CD4-positive, alpha-beta T cell treated with Interleukin-15 for 4 hours (primary cell): Measurements from ENCODE around the gene CDK11A.

ENCODE experiments used
- DNase-seq: peaks from one replicate; pipeline ENCODE4 v3.0.0-alpha.2; 2020; ENCODE audit warnings: low spot score

The CDK11A gene

GRCh38 chr1:1724035-1724864 is at the start of gene CDK11A:
Gene CDK11A, minus strand, starts transcription at chr1:1724357. Its CDS starts 1,539 bp downstream, at chr1:1722818.
- peak; percentile 98 for DNase-seq

- DNase-seq = no peak
These were observed 49.7 kb upstream of the CDK11A start for GRCh38 chr1:1773874-1774273.

DNA sequence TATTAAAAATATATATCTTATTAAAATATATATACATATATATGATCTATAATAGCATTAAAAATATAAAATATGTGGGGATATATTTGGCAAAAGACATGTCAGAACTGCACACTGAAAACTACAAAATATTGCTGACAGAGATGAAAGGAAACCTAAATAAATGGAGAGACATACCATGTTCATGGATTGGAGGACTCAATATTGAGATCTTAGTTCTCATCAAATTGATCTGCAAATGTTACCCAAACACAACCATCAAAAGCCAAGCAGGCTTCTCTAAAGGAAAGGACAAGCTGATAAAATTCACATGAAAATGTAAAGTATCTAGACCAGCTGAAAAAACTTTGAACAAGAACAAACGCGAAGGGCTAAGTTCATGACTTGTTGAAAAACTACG is 46.9 kb upstream of the CDK11A start:
- DNase-seq = no peak

GRCh38 chr1:1770102-1770501 is 45.9 kb upstream of the CDK11A start:
- DNase-seq = no peak

GRCh38 chr1:1768249-1768992 is 44.3 kb upstream of the CDK11A start:
- DNase-seq = no peak

GRCh38 chr1:1764876-1765470 is 40.8 kb upstream of the CDK11A start:
- no peak for DNase-seq

- no peak for DNase-seq
These were observed 39.8 kb upstream of the CDK11A start for GRCh38 chr1:1763657-1764621.

- DNase-seq = no peak
These were observed 37.6 kb upstream of the CDK11A start for GRCh38 chr1:1761504-1762376.

DNA sequence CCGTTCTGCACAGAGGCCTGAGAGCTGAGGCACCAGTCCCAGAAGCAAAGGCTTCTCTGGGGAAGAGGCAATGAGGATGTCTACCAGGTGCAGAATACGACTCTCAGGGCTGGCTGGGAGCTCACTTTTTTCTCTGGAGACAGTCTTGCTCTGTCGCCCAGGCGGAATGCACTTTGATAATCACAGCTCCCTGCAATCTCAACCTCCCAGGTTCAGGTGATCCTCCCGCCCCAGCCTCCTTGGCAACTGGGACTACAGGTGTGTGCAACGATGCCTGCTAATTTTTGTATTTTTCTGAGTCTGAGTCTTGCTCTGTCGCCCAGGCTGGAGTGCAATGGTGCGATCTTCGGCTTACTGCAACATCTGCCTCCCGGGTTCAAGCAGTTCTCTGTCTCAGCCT is 36.6 kb upstream of the CDK11A start:
- no peak for DNase-seq

- no peak for DNase-seq
These were observed 36.1 kb upstream of the CDK11A start for GRCh38 chr1:1760345-1760650.

- no peak for DNase-seq
These were observed 35.5 kb upstream of the CDK11A start for GRCh38 chr1:1759456-1760344.

DNA sequence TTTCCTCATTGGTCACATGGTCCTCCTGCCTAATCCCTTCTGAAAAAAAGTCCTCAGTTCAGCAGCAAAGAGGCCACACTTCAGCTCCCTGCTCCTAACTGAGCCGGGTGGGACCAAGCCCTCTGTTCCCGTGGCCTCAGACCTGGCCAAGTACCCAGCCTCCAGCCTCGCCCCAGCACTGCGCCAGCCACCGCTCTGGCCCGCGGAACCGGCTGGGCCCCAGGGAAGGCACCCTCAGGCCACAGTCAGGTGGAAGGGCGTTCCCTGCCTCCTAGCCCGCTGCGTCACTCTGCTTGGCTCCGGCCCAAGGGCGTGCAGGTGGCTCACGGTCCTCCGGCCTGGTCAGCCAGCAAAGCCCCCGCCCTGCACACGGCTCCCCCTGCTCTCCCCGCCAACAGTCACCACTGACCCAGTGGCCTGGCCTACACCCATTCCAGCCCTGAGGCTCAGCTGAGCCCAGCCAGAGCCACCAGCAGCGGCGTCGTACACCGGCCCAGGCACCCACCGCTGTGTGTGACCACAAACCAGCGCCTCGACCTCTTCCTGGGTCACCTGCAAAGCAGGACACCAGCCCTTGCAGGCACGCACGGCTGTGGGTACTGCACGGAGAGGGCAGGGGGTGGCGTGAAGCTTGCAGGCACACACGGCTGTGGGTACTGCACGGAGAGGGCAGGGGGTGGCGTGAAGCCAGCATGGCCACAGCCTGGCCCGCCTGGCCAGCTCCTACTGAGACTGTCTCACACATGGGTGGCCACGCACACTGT is 34.7 kb upstream of the CDK11A start:
- no peak for DNase-seq

GRCh38 chr1:1758059-1758621 is 34.0 kb upstream of the CDK11A start:
- DNase-seq = no peak

- no peak for DNase-seq
These were observed 33.4 kb upstream of the CDK11A start for GRCh38 chr1:1757422-1758058.

DNA sequence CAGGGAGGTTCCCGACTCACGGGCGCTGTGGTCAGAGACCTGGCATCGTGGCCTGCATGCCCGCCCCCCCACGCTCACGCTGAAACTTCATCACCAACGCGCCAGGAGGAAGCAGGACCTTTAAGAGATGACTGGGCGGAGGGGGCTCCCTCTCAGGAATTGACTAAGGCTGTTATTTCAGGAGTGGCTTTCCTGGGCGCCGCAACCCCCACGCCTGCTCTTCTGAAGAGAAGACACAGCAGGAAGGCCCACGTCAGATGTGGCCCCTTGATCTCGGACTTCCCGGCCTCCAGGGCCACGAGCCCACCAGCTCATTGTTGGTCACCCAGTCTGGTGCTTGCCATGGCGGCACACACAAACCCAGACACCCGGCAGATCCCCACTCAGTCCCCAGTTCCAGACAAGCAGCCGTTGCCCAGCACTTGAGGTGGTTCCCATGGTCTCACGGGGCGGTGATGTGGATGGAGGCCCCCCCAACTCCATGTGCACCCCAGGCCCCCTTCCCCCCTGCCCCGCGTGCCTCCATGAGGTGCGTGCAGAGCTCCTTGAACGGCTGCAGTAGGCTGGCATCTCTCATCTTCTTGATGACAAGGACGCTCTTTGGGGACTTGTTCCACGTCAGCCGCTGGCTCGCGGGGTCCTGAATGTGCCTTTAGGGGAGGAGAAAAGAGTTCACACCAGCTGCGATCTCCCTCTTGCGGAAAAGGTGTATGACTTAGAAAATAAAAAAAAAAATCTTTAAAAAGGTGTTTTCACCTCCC is 32.7 kb upstream of the CDK11A start:
- DNase-seq = no peak

GRCh38 chr1:1755852-1756251 is 31.7 kb upstream of the CDK11A start:
- DNase-seq = no peak

DNA sequence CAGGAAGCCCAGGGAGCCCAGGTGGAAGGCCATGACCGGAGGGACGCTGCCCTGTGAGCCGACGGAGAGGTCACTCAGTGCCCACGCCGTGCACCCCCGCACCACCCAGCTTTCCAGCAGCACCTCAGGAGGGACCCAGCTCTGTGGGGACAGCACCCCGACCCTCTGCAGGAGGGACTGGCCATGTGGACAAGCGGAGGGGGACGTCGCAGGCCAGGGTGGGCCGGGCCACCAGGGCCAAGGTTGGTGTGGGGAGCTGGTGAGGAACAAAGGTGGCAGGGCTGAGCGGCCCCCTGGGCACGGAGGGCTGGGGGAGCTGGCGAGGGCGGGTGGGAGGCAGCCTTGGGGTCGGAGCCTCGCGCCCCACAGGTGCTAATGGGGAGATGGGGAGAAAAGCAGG is 31.3 kb upstream of the CDK11A start:
- DNase-seq = no peak
